PC-3 (cell line): ENCODE results near the gene OMG. TPM values are rescaled to one million over a fixed set of nuclear protein-coding genes. Genes with fewer than 3 reads are reported as not detected.

Experiments
- ATAC-seq: fragments of 200-7000 bp; cut with Tn5 transposase; 2 replicates; pipeline ENCODE4 v1.9.1; 2020; ENCODE audit warnings: mild to moderate bottlenecking, moderate library complexity
- BruUV-seq: library from RNA; stranded (reverse); fragments of 400-500 nt; replicated peaks from 2 replicates; lab custom pipeline; 2021; lab: Mats Ljungman, UMichigan
- CTCF ChIA-PET: fragments of 300-600 bp; sonication (Branson Sonifier 250); formaldehyde crosslinking; loops from one replicate; lab custom pipeline; 2022; ENCODE audit warnings: antibody characterized with exemption; lab: Charles Lee
- POLR2A ChIA-PET: fragments of 300-600 bp; sonication (Branson Sonifier 250); formaldehyde crosslinking; loops from one replicate; lab custom pipeline; 2022; ENCODE audit warnings: antibody characterized with exemption; ENCODE audit not compliant: unreplicated experiment; lab: Charles Lee
- DNase-seq: peaks from one replicate; pipeline ENCODE4 v3.0.0-alpha.2; 2015
- H2AFZ ChIP-seq: fragments of 300-600 bp; sonication (generic); 2 replicates; pipeline ENCODE4 v1.6.0; 2016; ENCODE audit warnings: antibody characterized with exemption, low read length
- H3F3A ChIP-seq: fragments of 300-600 bp; sonication (generic); one replicate; pipeline ENCODE4 v1.6.0; 2017; ENCODE audit warnings: antibody characterized with exemption, low read length, control low read depth, mild to moderate bottlenecking; ENCODE audit not compliant: unreplicated experiment
- H3K27ac ChIP-seq: fragments of 300-600 bp; sonication (generic); 2 replicates; pipeline ENCODE4 v1.5.1; 2016; ENCODE audit warnings: mild to moderate bottlenecking, low read length
- H3K27me3 ChIP-seq: fragments of 300-600 bp; sonication (generic); 2 replicates; pipeline ENCODE4 v1.6.1; 2016; ENCODE audit warnings: low read length, mixed read lengths
- H3K36me3 ChIP-seq: fragments of 300-600 bp; sonication (generic); 2 replicates; pipeline ENCODE4 v1.6.1; 2016; ENCODE audit warnings: low read depth, mixed run types, low read length, mixed read lengths
- H3K4me1 ChIP-seq: fragments of 300-600 bp; sonication (generic); 2 replicates; pipeline ENCODE4 v1.5.1; 2016; ENCODE audit warnings: low read length; ENCODE audit not compliant: insufficient read depth
- H3K4me2 ChIP-seq: fragments of 300-600 bp; sonication (generic); 2 replicates; pipeline ENCODE4 v1.6.0; 2016; ENCODE audit warnings: low read length
- H3K4me3 ChIP-seq: fragments of 300-600 bp; sonication (generic); 2 replicates; pipeline ENCODE4 v1.5.1; 2016; ENCODE audit warnings: mild to moderate bottlenecking, low read length, mixed read lengths
- H3K79me2 ChIP-seq: fragments of 300-600 bp; sonication (generic); 2 replicates; pipeline ENCODE4 v1.6.1; 2017; ENCODE audit warnings: low read length, mixed read lengths
- H3K9ac ChIP-seq: fragments of 300-600 bp; sonication (generic); 2 replicates; pipeline ENCODE4 v1.6.0; 2016; ENCODE audit warnings: mild to moderate bottlenecking, low read length
- H3K9me2 ChIP-seq: fragments of 300-600 bp; sonication (generic); replicated peaks from 2 replicates; pipeline ENCODE4 v1.6.1; 2016; ENCODE audit warnings: mixed run types, low read length, mixed read lengths
- H3K9me3 ChIP-seq: fragments of 300-600 bp; sonication (generic); 2 replicates; pipeline ENCODE4 v1.6.1; 2016; ENCODE audit warnings: low read length, mixed read lengths
- H4K20me1 ChIP-seq: fragments of 300-600 bp; sonication (generic); 2 replicates; pipeline ENCODE4 v1.6.1; 2016; ENCODE audit warnings: low read length, mixed read lengths
- EZH2 ChIP-seq: fragments of 300-600 bp; sonication (generic); IDR thresholded peaks from one replicate; pipeline ENCODE4 v1.6.1; 2017; ENCODE audit warnings: antibody characterized with exemption, mild to moderate bottlenecking, low read length; ENCODE audit not compliant: unreplicated experiment
- EZH2phosphoT487 ChIP-seq: fragments of 300-600 bp; sonication (generic); IDR thresholded peaks from 2 replicates; pipeline ENCODE4 v1.6.1; 2018; ENCODE audit warnings: mild to moderate bottlenecking, antibody characterized with exemption, low read length, borderline replicate concordance
- intact Hi-C: fragments of 100-400 bp; cut with micrococcal nuclease; formaldehyde crosslinking; loops from 2 replicates; pipeline ENCODE4 v1.9.0; 2023
- total RNA-seq: library from RNA; depleted of rRNA; stranded (reverse); fragments of >200 nt; gene quantifications from 2 replicates; pipeline ENCODE4 v1.2.3, GENCODE V29; 2014
- TF ChIP-seq, protein P1 (sequence below): fragments of 300-600 bp; sonication (generic); conservative IDR thresholded peaks from 2 replicates; pipeline ENCODE4 v1.5.1; 2017; ENCODE audit warnings: antibody characterized with exemption, low read depth, mild to moderate bottlenecking, low read length

OMG gene
- total RNA-seq, 1 experiment from 2014 or later, result not detected

GRCh38 chr17:31274252-31274651 lies 22.8 kb downstream of the OMG start:
- ATAC-seq, result no peak
- no TSS peak for BruUV-seq
- no peak overlapping the region for H3K27ac ChIP-seq

DNA sequence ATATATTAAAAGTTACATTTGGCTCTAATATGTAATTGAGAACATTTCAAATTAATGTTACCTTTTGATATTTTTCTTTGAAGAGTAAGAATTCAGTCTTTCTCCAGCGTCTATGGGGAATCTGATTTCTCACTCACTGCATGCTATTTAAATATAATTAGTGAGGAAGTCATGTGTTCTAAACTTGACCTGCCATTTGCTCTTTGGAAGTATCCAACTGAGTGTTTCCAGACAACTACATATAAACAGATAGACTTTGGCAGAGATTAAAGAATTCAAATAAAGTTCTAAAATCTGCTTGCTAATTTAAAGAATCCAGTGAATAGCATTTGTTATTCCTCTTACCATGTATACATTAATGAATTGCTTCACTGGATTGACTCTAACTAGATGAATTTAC lies 23.5 kb downstream of the OMG start:
- CTCF ChIA-PET, result no interaction called here
- ATAC-seq, result no peak

More at GRCh38 chr17:31274252-31274651, 22.8 kb downstream of the OMG start:
- H3K4me1 ChIP-seq, result peaks cover 14% of the 10 kb centered on the region
- no peaks in the 10 kb centered on the region for H3K9me2 ChIP-seq
- ChIA-PET CTCF (no interaction called here), POLR2A (no interaction called here)
- no peak overlapping the region for H3K9ac ChIP-seq
- TF ChIP-seq EZH2, result no peak
- no peak for TF ChIP-seq EZH2phosphoT487
- TF ChIP-seq, protein P1, sequence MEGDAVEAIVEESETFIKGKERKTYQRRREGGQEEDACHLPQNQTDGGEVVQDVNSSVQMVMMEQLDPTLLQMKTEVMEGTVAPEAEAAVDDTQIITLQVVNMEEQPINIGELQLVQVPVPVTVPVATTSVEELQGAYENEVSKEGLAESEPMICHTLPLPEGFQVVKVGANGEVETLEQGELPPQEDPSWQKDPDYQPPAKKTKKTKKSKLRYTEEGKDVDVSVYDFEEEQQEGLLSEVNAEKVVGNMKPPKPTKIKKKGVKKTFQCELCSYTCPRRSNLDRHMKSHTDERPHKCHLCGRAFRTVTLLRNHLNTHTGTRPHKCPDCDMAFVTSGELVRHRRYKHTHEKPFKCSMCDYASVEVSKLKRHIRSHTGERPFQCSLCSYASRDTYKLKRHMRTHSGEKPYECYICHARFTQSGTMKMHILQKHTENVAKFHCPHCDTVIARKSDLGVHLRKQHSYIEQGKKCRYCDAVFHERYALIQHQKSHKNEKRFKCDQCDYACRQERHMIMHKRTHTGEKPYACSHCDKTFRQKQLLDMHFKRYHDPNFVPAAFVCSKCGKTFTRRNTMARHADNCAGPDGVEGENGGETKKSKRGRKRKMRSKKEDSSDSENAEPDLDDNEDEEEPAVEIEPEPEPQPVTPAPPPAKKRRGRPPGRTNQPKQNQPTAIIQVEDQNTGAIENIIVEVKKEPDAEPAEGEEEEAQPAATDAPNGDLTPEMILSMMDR, result no peak
- no peaks in the 10 kb centered on the region for H3K9me3 ChIP-seq
- H3K4me2 ChIP-seq, result no peak overlapping the region
- H3K27me3 ChIP-seq, result no peaks in the 10 kb centered on the region
- H3F3A ChIP-seq, result peaks cover 3% of the 10 kb centered on the region
- H3K79me2 ChIP-seq, result no peaks in the 10 kb centered on the region
- DNase-seq, result peak; percentile 23
- H4K20me1 ChIP-seq, result no peaks in the 10 kb centered on the region
- H2AFZ ChIP-seq, result no peak overlapping the region
- no peak overlapping the region for H3K4me3 ChIP-seq
- H3K36me3 ChIP-seq, result 0 out of 2 replicates have a peak, but pooled peaks cover 6% of the 10 kb centered on the region
- intact Hi-C loops, result no loop called here

DNA sequence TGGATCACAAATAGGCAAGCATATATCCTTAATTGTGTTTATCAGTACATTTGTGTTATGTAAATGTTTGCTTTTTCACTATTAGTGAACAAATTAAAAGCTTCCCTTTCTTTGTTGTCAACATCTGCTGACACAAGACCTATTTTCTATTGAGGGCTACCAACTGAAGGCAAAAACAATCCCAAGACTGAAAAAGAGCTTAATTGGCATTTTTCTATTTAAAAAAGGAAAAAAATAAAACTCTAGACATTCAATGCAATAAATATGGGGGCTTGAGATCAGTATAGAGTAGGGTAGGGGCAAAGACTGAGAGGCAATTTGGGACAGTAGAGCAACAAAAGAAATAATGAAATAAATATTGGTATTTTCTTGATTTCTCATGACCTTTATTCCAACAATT lies 24.2 kb downstream of the OMG start:
- no peak for DNase-seq
- CTCF ChIA-PET, result no interaction called here
- no peaks in the 10 kb centered on the region for H3K79me2 ChIP-seq
- no peaks in the 10 kb centered on the region for H4K20me1 ChIP-seq
- no peak overlapping the region for H3K4me2 ChIP-seq
- no peak overlapping the region for H3K27ac ChIP-seq
- H2AFZ ChIP-seq, result no peak overlapping the region
- TF ChIP-seq EZH2phosphoT487 (no peak), EZH2 (no peak)
- TF ChIP-seq, protein P1, result no peak
- H3K36me3 ChIP-seq, result 0 out of 2 replicates have a peak, but pooled peaks cover 6% of the 10 kb centered on the region
- no TSS peak for BruUV-seq
- H3F3A ChIP-seq, result peaks cover 4% of the 10 kb centered on the region
- POLR2A ChIA-PET, result no interaction called here
- H3K9me3 ChIP-seq, result no peaks in the 10 kb centered on the region
- H3K9ac ChIP-seq, result no peak overlapping the region
- intact Hi-C loops, result no loop called here
- no peaks in the 10 kb centered on the region for H3K9me2 ChIP-seq
- H3K4me1 ChIP-seq, result peaks cover 29% of the 10 kb centered on the region
- no peak for ATAC-seq
- H3K27me3 ChIP-seq, result no peaks in the 10 kb centered on the region
- no peak overlapping the region for H3K4me3 ChIP-seq

More for the DNA sequence above, 23.5 kb downstream of the OMG start:
- peaks cover 22% of the 10 kb centered on the region for H3K4me1 ChIP-seq
- POLR2A ChIA-PET, result no interaction called here
- no peaks in the 10 kb centered on the region for H3K9me3 ChIP-seq
- intact Hi-C loops, result no loop called here
- TF ChIP-seq EZH2 (no peak), EZH2phosphoT487 (no peak)
- TF ChIP-seq, protein P1, result no peak
- no peaks in the 10 kb centered on the region for H3K9me2 ChIP-seq
- H3K36me3 ChIP-seq, result 0 out of 2 replicates have a peak, but pooled peaks cover 6% of the 10 kb centered on the region
- BruUV-seq, result no TSS peak
- no peaks in the 10 kb centered on the region for H4K20me1 ChIP-seq
- H3K79me2 ChIP-seq, result no peaks in the 10 kb centered on the region
- no peak for DNase-seq
- H3K4me2 ChIP-seq, result no peak overlapping the region
- H2AFZ ChIP-seq, result no peak overlapping the region
- no peak overlapping the region for H3K27ac ChIP-seq
- H3K27me3 ChIP-seq, result no peaks in the 10 kb centered on the region
- no peak overlapping the region for H3K9ac ChIP-seq
- no peak overlapping the region for H3K4me3 ChIP-seq
- peaks cover 4% of the 10 kb centered on the region for H3F3A ChIP-seq
